Endothelial cell (in vitro differentiated cells): ENCODE results near the gene CDPF1. TPM values are rescaled to one million over a fixed set of nuclear protein-coding genes. Genes with fewer than 3 reads are reported as not detected.
A peak's percentile ranks its signal among the peaks of the same experiment; 100 is the strongest.

ENCODE experiments used
- DNase-seq: peaks from one replicate; pipeline ENCODE4 v3.0.0; 2021; ENCODE audit warnings: low spot score
- H3K27ac Mint-ChIP-seq: one replicate; pipeline ENCODE4 v1.8.0; 2021; ENCODE audit warnings: mixed read lengths, inconsistent platforms; ENCODE audit not compliant: unreplicated experiment
- H3K27me3 Mint-ChIP-seq: one replicate; pipeline ENCODE4 v1.8.0; 2021; ENCODE audit warnings: mild to moderate bottlenecking, moderate library complexity, mixed read lengths, inconsistent platforms; ENCODE audit not compliant: unreplicated experiment
- H3K36me3 Mint-ChIP-seq: one replicate; pipeline ENCODE4 v1.8.0; 2021; ENCODE audit warnings: mild to moderate bottlenecking, low read depth, mixed read lengths, inconsistent platforms; ENCODE audit not compliant: unreplicated experiment
- H3K4me1 Mint-ChIP-seq: one replicate; pipeline ENCODE4 v1.8.0; 2021; ENCODE audit warnings: mild to moderate bottlenecking, mixed read lengths, inconsistent platforms; ENCODE audit not compliant: unreplicated experiment
- H3K4me3 Mint-ChIP-seq: one replicate; pipeline ENCODE4 v1.8.0; 2021; ENCODE audit warnings: mild to moderate bottlenecking, mixed read lengths, inconsistent platforms; ENCODE audit not compliant: unreplicated experiment
- H3K9me3 Mint-ChIP-seq: one replicate; pipeline ENCODE4 v1.8.0; 2021; ENCODE audit warnings: mixed read lengths, inconsistent platforms; ENCODE audit not compliant: unreplicated experiment
- total RNA-seq: library from RNA; stranded (reverse); fragmentation: NEBNext Ultra II Directional; extraction: Animal tissue kit (Norgen Biotek cat#: 25700); gene quantifications from one replicate; pipeline ENCODE4 v1.2.1, GENCODE V29; 2021; ENCODE audit not compliant: unreplicated experiment
- TF ChIP-seq, protein P1 (sequence below): fragments of 200-600 bp; sonication (generic); IDR thresholded peaks from one replicate; pipeline ENCODE4 v1.5.0; 2021; ENCODE audit warnings: antibody characterized with exemption; ENCODE audit not compliant: unreplicated experiment

CDPF1 gene
- total RNA-seq, 1 donor from 2014 or later = 8.5 TPM

DNA sequence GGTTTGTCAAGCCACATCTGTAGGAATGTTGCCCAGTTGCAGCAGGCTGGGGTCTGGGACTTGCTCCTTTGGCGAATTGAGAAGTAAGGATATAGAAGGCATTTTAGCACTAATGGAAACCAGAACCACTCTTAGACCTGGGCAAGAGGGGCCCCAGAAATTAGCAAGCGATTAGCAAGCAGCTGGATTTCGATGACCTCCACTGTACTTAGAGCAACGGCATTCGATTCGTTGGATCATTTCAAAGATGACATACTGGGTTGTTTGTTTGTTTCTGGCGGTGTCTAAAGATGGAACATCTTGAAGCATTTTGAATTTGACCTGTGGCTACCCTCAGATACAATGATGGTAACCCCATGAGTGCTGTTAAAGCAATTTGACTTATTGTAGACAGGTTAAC lies 1.2 kb upstream of the CDPF1 start:
- H3K27me3 Mint-ChIP-seq = peaks cover 3% of the 10 kb centered on the region
- no peak overlapping the region for H3K27ac Mint-ChIP-seq
- peaks cover 5% of the 10 kb centered on the region for H3K4me1 Mint-ChIP-seq
- no peaks in the 10 kb centered on the region for H3K9me3 Mint-ChIP-seq
- DNase-seq = no peak
- no peaks in the 10 kb centered on the region for H3K36me3 Mint-ChIP-seq
- H3K4me3 Mint-ChIP-seq = peak overlapping the region; percentile 80
- TF ChIP-seq, protein P1, sequence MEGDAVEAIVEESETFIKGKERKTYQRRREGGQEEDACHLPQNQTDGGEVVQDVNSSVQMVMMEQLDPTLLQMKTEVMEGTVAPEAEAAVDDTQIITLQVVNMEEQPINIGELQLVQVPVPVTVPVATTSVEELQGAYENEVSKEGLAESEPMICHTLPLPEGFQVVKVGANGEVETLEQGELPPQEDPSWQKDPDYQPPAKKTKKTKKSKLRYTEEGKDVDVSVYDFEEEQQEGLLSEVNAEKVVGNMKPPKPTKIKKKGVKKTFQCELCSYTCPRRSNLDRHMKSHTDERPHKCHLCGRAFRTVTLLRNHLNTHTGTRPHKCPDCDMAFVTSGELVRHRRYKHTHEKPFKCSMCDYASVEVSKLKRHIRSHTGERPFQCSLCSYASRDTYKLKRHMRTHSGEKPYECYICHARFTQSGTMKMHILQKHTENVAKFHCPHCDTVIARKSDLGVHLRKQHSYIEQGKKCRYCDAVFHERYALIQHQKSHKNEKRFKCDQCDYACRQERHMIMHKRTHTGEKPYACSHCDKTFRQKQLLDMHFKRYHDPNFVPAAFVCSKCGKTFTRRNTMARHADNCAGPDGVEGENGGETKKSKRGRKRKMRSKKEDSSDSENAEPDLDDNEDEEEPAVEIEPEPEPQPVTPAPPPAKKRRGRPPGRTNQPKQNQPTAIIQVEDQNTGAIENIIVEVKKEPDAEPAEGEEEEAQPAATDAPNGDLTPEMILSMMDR = no peak

DNA sequence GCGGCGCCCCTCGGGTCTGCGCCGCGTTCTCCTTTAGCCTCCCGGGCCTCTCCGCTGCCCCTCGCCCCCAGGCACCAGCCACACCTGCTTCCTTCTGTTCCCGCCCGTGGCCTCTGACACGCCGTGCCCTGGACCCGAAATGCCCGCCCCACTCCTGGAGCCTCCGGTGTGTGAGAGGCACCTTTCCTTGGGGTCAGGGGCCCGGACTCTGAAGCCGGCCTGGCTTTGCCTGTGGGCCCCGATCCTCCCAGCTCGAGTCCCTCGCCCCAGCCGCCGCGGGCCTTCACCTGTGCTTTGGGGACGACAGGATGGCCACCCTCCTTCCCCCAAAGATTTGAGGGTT lies 661 bp upstream of the CDPF1 start:
- Mint-ChIP-seq H3K4me3 (peak overlapping the region; percentile 80), H3K4me1 (peaks cover 5% of the 10 kb centered on the region), H3K9me3 (no peaks in the 10 kb centered on the region), H3K27ac (no peak overlapping the region), H3K36me3 (no peaks in the 10 kb centered on the region), H3K27me3 (peaks cover 3% of the 10 kb centered on the region)
- DNase-seq = no peak
- TF ChIP-seq, protein P1 = no peak

DNA sequence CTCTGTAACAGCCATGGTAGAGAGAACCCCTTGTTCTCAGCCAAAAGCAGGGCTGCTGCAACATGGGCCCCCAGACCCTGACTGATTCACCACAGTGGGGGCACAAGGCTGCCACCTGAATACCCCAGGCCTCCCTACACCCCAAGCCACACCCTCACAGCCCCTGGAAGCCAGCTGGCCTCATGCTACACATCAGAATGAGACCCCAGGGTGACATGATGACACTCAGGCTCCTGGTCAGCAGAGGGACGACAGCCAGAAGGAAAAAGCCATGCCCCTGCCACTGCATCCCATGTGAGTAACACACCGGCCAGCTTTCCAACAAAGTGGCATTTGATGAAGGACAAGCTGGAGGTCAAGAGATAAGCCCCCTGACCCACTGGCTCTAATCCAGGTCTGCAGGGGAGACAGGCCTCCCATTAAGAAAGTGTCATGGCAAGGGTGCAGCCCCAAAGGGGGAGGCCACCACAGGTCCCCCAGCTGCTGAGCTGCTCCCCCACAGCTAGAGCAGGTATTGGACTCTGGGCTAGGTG lies 2.6 kb downstream of the CDPF1 start:
- Mint-ChIP-seq H3K36me3 (no peaks in the 10 kb centered on the region), H3K4me3 (no peak overlapping the region), H3K27me3 (peaks cover 5% of the 10 kb centered on the region), H3K4me1 (peaks cover 5% of the 10 kb centered on the region), H3K27ac (no peak overlapping the region), H3K9me3 (no peaks in the 10 kb centered on the region)
- TF ChIP-seq, protein P1 = no peak
- DNase-seq = no peak

DNA sequence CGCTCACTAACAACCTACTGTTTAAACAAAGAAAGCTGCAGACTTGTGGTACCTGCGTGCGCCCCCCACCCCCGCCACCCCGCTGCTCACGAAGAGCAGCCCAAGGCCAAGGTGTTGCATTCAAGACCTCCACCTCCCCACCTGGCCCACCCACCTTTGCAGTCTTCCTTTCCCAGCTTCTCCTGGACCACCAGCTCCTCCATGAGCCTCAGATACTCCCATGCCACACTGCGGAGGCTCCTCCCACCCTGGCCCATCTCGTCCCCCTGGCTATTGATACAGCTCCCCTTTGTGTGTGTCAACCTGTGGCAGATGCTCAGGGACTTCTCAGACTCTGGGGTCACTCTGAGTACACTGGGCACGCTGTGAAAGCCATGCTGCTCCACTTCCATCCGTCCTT lies 3.9 kb downstream of the CDPF1 start:
- Mint-ChIP-seq H3K27ac (no peak overlapping the region), H3K27me3 (peaks cover 5% of the 10 kb centered on the region), H3K4me1 (peaks cover 2% of the 10 kb centered on the region), H3K9me3 (no peaks in the 10 kb centered on the region), H3K4me3 (no peak overlapping the region), H3K36me3 (no peaks in the 10 kb centered on the region)
- no peak for DNase-seq
- TF ChIP-seq, protein P1 = no peak

DNA sequence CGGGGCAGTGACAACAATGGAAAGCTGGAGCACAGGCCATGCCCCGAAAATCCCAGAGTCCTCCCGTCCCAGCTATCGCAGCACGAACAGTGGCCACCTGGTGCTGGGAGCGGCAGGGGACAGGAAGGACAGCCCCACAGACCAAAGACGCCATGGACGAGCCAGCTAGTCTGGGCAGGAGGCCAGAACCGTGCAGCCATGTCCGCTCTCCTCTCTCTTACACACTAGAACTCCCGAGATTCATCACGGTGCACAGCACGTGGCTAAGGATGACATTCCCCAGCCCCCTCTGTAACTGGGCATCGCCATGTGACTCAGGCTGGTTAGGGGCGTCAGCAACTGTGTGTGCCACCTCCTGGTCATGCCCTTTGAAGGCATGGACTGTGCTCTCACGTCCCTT lies 4.6 kb downstream of the CDPF1 start:
- Mint-ChIP-seq H3K36me3 (no peaks in the 10 kb centered on the region), H3K4me1 (no peaks in the 10 kb centered on the region), H3K27ac (no peak overlapping the region), H3K9me3 (no peaks in the 10 kb centered on the region), H3K27me3 (peaks cover 3% of the 10 kb centered on the region), H3K4me3 (no peak overlapping the region)
- TF ChIP-seq, protein P1 = no peak
- no peak for DNase-seq
